Measurements from ENCODE around the gene NFATC2IP. TPM values are rescaled to one million over a fixed set of nuclear protein-coding genes. Genes with fewer than 3 reads are reported as not detected.
"Not testable (repeated sequence)": the region's sequence is repeated elsewhere in the genome, so short reads cannot be mapped to it uniquely, and the experiment has no call there.

The NFATC2IP gene
- total RNA-seq, 1 donor from 2014 or later = 58.2 TPM

- Mint-ChIP-seq H3K27ac (no peak overlapping the region), H3K9me3 (no peaks in the 10 kb centered on the region), H3K4me3 (no peak overlapping the region), H3K27me3 (ENCODE audit: low read depth) (no peaks in the 10 kb centered on the region), H3K36me3 (peaks cover 34% of the 10 kb centered on the region), H3K4me1 (no peaks in the 10 kb centered on the region)
- DNase-seq (ENCODE audit: low spot score in 2 of 2, unreplicated experiment in 2 of 2) = no peak
- TF ChIP-seq CTCF (IDR thresholded peaks at IDR 0.05; ENCODE audit: unreplicated experiment) = no peak
Measured at GRCh38 chr16:28958836-28959235, 8.1 kb downstream of the NFATC2IP start.

- no peak overlapping the region for H3K4me3 Mint-ChIP-seq
- no peaks in the 10 kb centered on the region for H3K27me3 Mint-ChIP-seq (ENCODE audit: low read depth)
- H3K27ac Mint-ChIP-seq = no peak overlapping the region
- no peaks in the 10 kb centered on the region for H3K9me3 Mint-ChIP-seq
- no peak for TF ChIP-seq CTCF (IDR thresholded peaks at IDR 0.05; ENCODE audit: unreplicated experiment)
- H3K36me3 Mint-ChIP-seq = peaks cover 25% of the 10 kb centered on the region
- no peaks in the 10 kb centered on the region for H3K4me1 Mint-ChIP-seq
- no peak for DNase-seq (ENCODE audit: low spot score in 2 of 2, unreplicated experiment in 2 of 2)
Measured at GRCh38 chr16:28964072-28964471, 13.3 kb downstream of the NFATC2IP start.

- Mint-ChIP-seq H3K4me3 (no peak overlapping the region), H3K4me1 (no peaks in the 10 kb centered on the region), H3K9me3 (no peaks in the 10 kb centered on the region), H3K27ac (no peak overlapping the region), H3K36me3 (peaks cover 23% of the 10 kb centered on the region), H3K27me3 (ENCODE audit: low read depth) (no peaks in the 10 kb centered on the region)
- TF ChIP-seq CTCF (IDR thresholded peaks at IDR 0.05; ENCODE audit: unreplicated experiment) = no peak
- DNase-seq (ENCODE audit: low spot score in 2 of 2, unreplicated experiment in 2 of 2) = no peak
Measured at GRCh38 chr16:28964496-28964895, 13.8 kb downstream of the NFATC2IP start.

GRCh38 chr16:28967156-28967555 lies 16.4 kb downstream of the NFATC2IP start:
- no peak overlapping the region for H3K27ac Mint-ChIP-seq

GRCh38 chr16:28969696-28970095 lies 19.0 kb downstream of the NFATC2IP start:
- H3K4me3 Mint-ChIP-seq, H3K4me1 Mint-ChIP-seq: not testable (repeated sequence)

More at GRCh38 chr16:28967156-28967555, 16.4 kb downstream of the NFATC2IP start:
- no peaks in the 10 kb centered on the region for H3K9me3 Mint-ChIP-seq
- H3K27me3 Mint-ChIP-seq (ENCODE audit: low read depth) = no peaks in the 10 kb centered on the region
- H3K4me1 Mint-ChIP-seq = no peaks in the 10 kb centered on the region
- no peak for TF ChIP-seq CTCF (IDR thresholded peaks at IDR 0.05; ENCODE audit: unreplicated experiment)
- H3K4me3 Mint-ChIP-seq = no peak overlapping the region
- DNase-seq (ENCODE audit: low spot score in 2 of 2, unreplicated experiment in 2 of 2) = no peak
- H3K36me3 Mint-ChIP-seq = peaks cover 13% of the 10 kb centered on the region

GRCh38 chr16:28974007-28974436 lies 23.3 kb downstream of the NFATC2IP start:
- H3K36me3 Mint-ChIP-seq = no peaks in the 10 kb centered on the region
- H3K4me3 Mint-ChIP-seq = peak overlapping the region; percentile 93
- H3K9me3 Mint-ChIP-seq = no peaks in the 10 kb centered on the region
- peak overlapping the region; percentile 97 for H3K27ac Mint-ChIP-seq
- peak; percentile 47 for TF ChIP-seq CTCF (IDR thresholded peaks at IDR 0.05; ENCODE audit: unreplicated experiment)
- peaks cover 13% of the 10 kb centered on the region for H3K4me1 Mint-ChIP-seq
- no peaks in the 10 kb centered on the region for H3K27me3 Mint-ChIP-seq (ENCODE audit: low read depth)
- peak in 1 of 2 experiments; percentile 68 for DNase-seq (ENCODE audit: low spot score in 2 of 2, unreplicated experiment in 2 of 2)

More at GRCh38 chr16:28969696-28970095, 19.0 kb downstream of the NFATC2IP start:
- not testable (repeated sequence) for H3K36me3 Mint-ChIP-seq; H3K27me3 Mint-ChIP-seq (ENCODE audit: low read depth); H3K9me3 Mint-ChIP-seq; DNase-seq (ENCODE audit: low spot score in 2 of 2, unreplicated experiment in 2 of 2); H3K27ac Mint-ChIP-seq
